HepG2 (cell line): ENCODE results near the gene AKR1A1. TPM values are rescaled to one million over a fixed set of nuclear protein-coding genes. Genes with fewer than 3 reads are reported as not detected.

Experiments used
- CBFB ChIP-seq: sonication (generic); formaldehyde crosslinking; IDR thresholded peaks from 2 replicates; pipeline ENCODE4 v1.4.0; 2020; ENCODE audit warnings: missing genetic modification reagents
- FOXK1 ChIP-seq: sonication (generic); formaldehyde crosslinking; IDR thresholded peaks from 2 replicates; pipeline ENCODE4 v1.4.0; 2020; ENCODE audit warnings: low read depth, missing genetic modification reagents, borderline replicate concordance
- HDAC6 ChIP-seq: fragments of 200-600 bp; sonication (generic); IDR thresholded peaks from 2 replicates; pipeline ENCODE4 v1.7.0; 2017; ENCODE audit warnings: mild to moderate bottlenecking, antibody characterized with exemption, low read length, low read depth
- HOMEZ ChIP-seq: IDR thresholded peaks from 2 replicates; pipeline ENCODE4 v1.6.1; 2016; ENCODE audit warnings: low read depth
- PRDM15 ChIP-seq: sonication (generic); formaldehyde crosslinking; IDR thresholded peaks from 2 replicates; pipeline ENCODE4 v1.4.0; 2020; ENCODE audit warnings: missing genetic modification reagents
- TBX3 ChIP-seq: fragments of 450-650 bp; IDR thresholded peaks from 2 replicates; pipeline ENCODE4 v1.6.1; 2017; ENCODE audit warnings: antibody characterized with exemption, mild to moderate bottlenecking, inconsistent platforms, borderline replicate concordance
- ZBTB4 ChIP-seq: sonication (generic); formaldehyde crosslinking; IDR thresholded peaks from 2 replicates; pipeline ENCODE4 v1.4.0; 2020; ENCODE audit warnings: missing genetic modification reagents, mild to moderate bottlenecking, borderline replicate concordance
- ZNF333 ChIP-seq: sonication (generic); formaldehyde crosslinking; IDR thresholded peaks from 2 replicates; pipeline ENCODE4 v1.4.0; 2020; ENCODE audit warnings: mild to moderate bottlenecking, missing genetic modification reagents, borderline replicate concordance
- ZNF362 ChIP-seq: sonication (generic); formaldehyde crosslinking; IDR thresholded peaks from 2 replicates; pipeline ENCODE4 v1.4.0; 2020; ENCODE audit warnings: missing genetic modification reagents, mild to moderate bottlenecking, borderline replicate concordance
- ZNF710 ChIP-seq: sonication (generic); formaldehyde crosslinking; IDR thresholded peaks from 2 replicates; pipeline ENCODE4 v1.5.0; 2020; ENCODE audit warnings: mild to moderate bottlenecking, missing genetic modification reagents, borderline replicate concordance
- ZNF749 ChIP-seq: sonication (generic); formaldehyde crosslinking; IDR thresholded peaks from 2 replicates; pipeline ENCODE4 v1.8.0; 2022; ENCODE audit warnings: mild to moderate bottlenecking, missing genetic modification reagents, moderate library complexity, borderline replicate concordance
- ZNF775 ChIP-seq: sonication (generic); formaldehyde crosslinking; IDR thresholded peaks from 2 replicates; pipeline ENCODE4 v1.4.0; 2020; ENCODE audit warnings: missing genetic modification reagents, mild to moderate bottlenecking, moderate library complexity, borderline replicate concordance
- polyA plus RNA-seq, 8 experiments: library from polyadenylated mRNA; depleted of rRNA in 3 of 8; stranded (reverse) in 7 of 8; unstranded in 1 of 8; fragments of >200 nt; fragmentation: Illumina TruSeq in 4 of 8; extraction: Trizol in 4 of 8; gene quantifications; 2 replicates each; pipeline versions ENCODE4 v1.2.1 to v1.2.3, GENCODE V29; 2011 to 2016; ENCODE audit warnings: low read depth in 4 of 8, missing spikeins in 1 of 8, mixed read lengths in 1 of 8; ENCODE audit not compliant: insufficient read depth in 1 of 8
- total RNA-seq, 5 experiments: library from RNA; depleted of rRNA; stranded (reverse); fragments of >200 nt; fragmentation: Illumina TruSeq; extraction: Trizol; gene quantifications; 2 replicates each; pipeline ENCODE4 v1.2.3, GENCODE V29; 2016; ENCODE audit warnings: low read depth in 1 of 5

The AKR1A1 gene
- total and polyA plus RNA-seq, 2 of the 13 experiments (the other 11 are each of a cell fraction or from before 2014, with no cell fraction given): 181 to 217 TPM

DNA sequence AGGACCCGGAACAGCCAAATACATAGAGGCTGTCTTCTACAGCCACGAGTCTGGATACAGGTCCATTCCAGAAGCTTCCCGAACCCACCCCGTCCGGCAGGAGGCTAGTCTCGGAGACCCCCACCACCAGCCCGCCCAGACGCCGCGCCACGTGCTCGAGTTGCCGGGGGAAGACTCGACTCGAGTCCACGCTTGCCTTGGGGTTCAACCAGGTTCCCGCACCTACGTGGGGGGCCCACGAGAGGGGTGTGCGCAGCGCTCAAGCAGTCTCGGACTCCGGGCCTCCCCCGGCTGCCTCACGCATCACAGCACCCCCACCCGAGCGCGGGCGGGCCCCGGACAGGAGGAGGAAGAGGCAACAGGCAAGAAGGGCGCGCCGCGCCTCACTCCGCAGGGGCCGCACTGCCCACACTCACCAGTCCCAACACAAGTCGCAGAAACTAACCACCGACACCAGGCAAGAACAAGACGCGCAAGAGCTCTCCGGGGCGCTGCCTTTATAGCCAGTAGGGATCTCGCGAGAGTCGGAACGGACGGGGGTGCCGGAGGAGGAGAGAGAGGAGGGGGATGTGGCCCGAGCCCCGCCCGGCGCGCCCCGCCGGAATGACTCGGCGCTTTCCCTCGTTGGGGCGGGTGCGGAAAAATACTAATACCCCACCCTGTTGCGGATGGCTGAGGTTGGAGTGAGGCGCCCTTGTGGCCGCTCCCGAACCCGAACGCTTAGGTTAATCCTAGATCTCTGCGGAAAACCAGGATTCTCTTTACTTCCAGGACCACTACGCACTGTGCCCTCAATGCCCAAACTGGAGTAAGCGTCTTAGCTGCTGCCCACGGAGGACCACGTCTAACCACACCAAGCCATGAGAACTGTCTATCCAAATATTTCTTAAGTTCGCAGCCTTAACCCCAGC lies 29.0 kb upstream of the AKR1A1 start, which contains the start of gene PRDX1 (continued):
- TF ChIP-seq PRDM15 (no peak), CBFB (CRISPR knock-in tag) (peak; percentile 83; the same call in 1 of the 2 replicates), ZNF749 (CRISPR knock-in tag) (no peak), ZNF775 (CRISPR knock-in tag) (peak; percentile 46; the same call in 1 of the 2 replicates), ZBTB4 (CRISPR knock-in tag) (peak; percentile 71; the same call in 1 of the 2 replicates), ZNF333 (CRISPR knock-in tag) (peak; percentile 84; the same call in 1 of the 2 replicates), HDAC6 (no peak; the same call in 1 of the 2 replicates), TBX3 (peak; percentile 56; the same call in 1 of the 2 replicates), ZNF710 (peak; percentile 70; the same call in 1 of the 2 replicates), HOMEZ (CRISPR knock-in tag) (peak; percentile 83), FOXK1 (peak; percentile 43; the same call in 1 of the 2 replicates), ZNF362 (CRISPR knock-in tag) (peak; percentile 74; the same call in 1 of the 2 replicates)
